CD14-positive monocyte (primary cell): Measurements from ENCODE around the gene GRAMD1A. TPM values are rescaled to one million over a fixed set of nuclear protein-coding genes. Genes with fewer than 3 reads are reported as not detected.

Experiments
- DNase-seq, 3 donors: peaks; one replicate each; pipeline ENCODE4 v3.0.0-alpha.2; 2011 to 2022
- H2AFZ ChIP-seq: 2 replicates; pipeline ENCODE4 v1.6.0; 2012; ENCODE audit warnings: mild to moderate bottlenecking, low read depth, low read length, inconsistent platforms; ENCODE audit not compliant: insufficient read depth, poor library complexity, severe bottlenecking
- H3K27ac ChIP-seq, 2 donors: 1 replicate in 1 of 2; 2 replicates in 1 of 2; pipeline ENCODE4 v1.5.1; 2012 to 2013; ENCODE audit warnings: low read length in 2 of 2, control low read depth in 1 of 2, inconsistent platforms in 1 of 2, low read depth in 1 of 2, mild to moderate bottlenecking in 1 of 2
- H3K27me3 ChIP-seq, 2 donors: one replicate each; pipeline versions ENCODE4 v1.6.0 to v1.6.1; 2011 to 2013; ENCODE audit warnings: low read length in 2 of 2; ENCODE audit not compliant: control insufficient read depth in 2 of 2, insufficient read depth in 2 of 2
- H3K36me3 ChIP-seq, 2 donors: replicated peaks in 1 of 2; 1 replicate in 1 of 2; 2 replicates in 1 of 2; pipeline versions ENCODE4 v1.5.1 to v1.6.1; 2012 to 2013; ENCODE audit warnings: low read length in 2 of 2, control low read depth in 1 of 2, inconsistent platforms in 1 of 2, mild to moderate bottlenecking in 1 of 2; ENCODE audit not compliant: insufficient read depth in 2 of 2, control insufficient read depth in 1 of 2
- H3K4me1 ChIP-seq, 2 donors: 1 replicate in 1 of 2; 2 replicates in 1 of 2; pipeline versions ENCODE4 v1.5.1 to v1.6.1; 2012 to 2013; ENCODE audit warnings: low read length in 2 of 2, control low read depth in 1 of 2, inconsistent platforms in 1 of 2, mild to moderate bottlenecking in 1 of 2, moderate library complexity in 1 of 2; ENCODE audit not compliant: insufficient read depth in 2 of 2, control insufficient read depth in 1 of 2
- H3K4me2 ChIP-seq: replicated peaks from 2 replicates; pipeline ENCODE3; 2012; ENCODE audit warnings: low read length, moderate library complexity, mild to moderate bottlenecking; ENCODE audit not compliant: poor library complexity, severe bottlenecking; ENCODE audit errors: extremely low read depth
- H3K4me3 ChIP-seq, 3 experiments: fragments of 200-600 bp in 1 of 3; sonication (generic) in 1 of 3; replicated peaks in 1 of 3; 1 replicate in 2 of 3; 2 replicates in 1 of 3; pipeline ENCODE4 v1.5.1; 2011 to 2013; ENCODE audit warnings: low read length in 3 of 3, mild to moderate bottlenecking in 3 of 3, control low read depth in 2 of 3, low read depth in 2 of 3, inconsistent platforms in 1 of 3, moderate library complexity in 1 of 3
- H3K79me2 ChIP-seq: 2 replicates; pipeline ENCODE4 v1.6.0; 2012; ENCODE audit warnings: mild to moderate bottlenecking, control low read depth, inconsistent platforms, low read length, moderate library complexity; ENCODE audit not compliant: insufficient read depth
- H3K9ac ChIP-seq: 2 replicates; pipeline ENCODE4 v1.6.0; 2017; ENCODE audit warnings: low read length, mild to moderate bottlenecking; ENCODE audit not compliant: insufficient read depth, poor library complexity, severe bottlenecking
- H3K9me3 ChIP-seq, 2 donors: replicated peaks in 1 of 2; 1 replicate in 1 of 2; 2 replicates in 1 of 2; pipeline versions ENCODE4 v1.5.1 to v1.6.1; 2012 to 2013; ENCODE audit warnings: low read length in 2 of 2, control low read depth in 1 of 2; ENCODE audit not compliant: control insufficient read depth in 1 of 2, insufficient read depth in 1 of 2
- H4K20me1 ChIP-seq: 2 replicates; pipeline ENCODE4 v1.6.0; 2012; ENCODE audit warnings: mild to moderate bottlenecking, low read length, control low read depth, moderate library complexity; ENCODE audit not compliant: insufficient read depth
- H3K27ac Mint-ChIP-seq, 7 donors: one replicate each; pipeline ENCODE4 v1.8.0; 2020; ENCODE audit warnings: mild to moderate bottlenecking in 7 of 7, mixed read lengths in 7 of 7, moderate library complexity in 6 of 7, inconsistent platforms in 2 of 7
- H3K27me3 Mint-ChIP-seq, 3 donors: one replicate each; pipeline ENCODE4 v1.8.0; 2021 to 2022; ENCODE audit warnings: low read depth in 3 of 3, mild to moderate bottlenecking in 3 of 3, mixed read lengths in 3 of 3, moderate library complexity in 3 of 3, inconsistent platforms in 1 of 3
- H3K36me3 Mint-ChIP-seq, 2 donors: one replicate each; pipeline ENCODE4 v1.8.0; 2020; ENCODE audit warnings: mixed read lengths in 2 of 2, inconsistent platforms in 1 of 2, mild to moderate bottlenecking in 1 of 2
- H3K4me1 Mint-ChIP-seq: one replicate; pipeline ENCODE4 v1.8.0; 2020; ENCODE audit warnings: mild to moderate bottlenecking, mixed read lengths
- H3K4me3 Mint-ChIP-seq, 2 donors: one replicate each; pipeline ENCODE4 v1.8.0; 2020; ENCODE audit warnings: mild to moderate bottlenecking in 2 of 2, mixed read lengths in 2 of 2, moderate library complexity in 1 of 2
- H3K9me3 Mint-ChIP-seq, 7 donors: one replicate each; pipeline ENCODE4 v1.8.0; 2020 to 2022; ENCODE audit warnings: mixed read lengths in 7 of 7, mild to moderate bottlenecking in 6 of 7, moderate library complexity in 6 of 7, inconsistent platforms in 2 of 7
- WGBS: methylation state at CpG from one replicate; pipeline ENCODE4 v1.1.5; 2013; ENCODE audit warnings: missing lambda C conversion rate; ENCODE audit not compliant: insufficient coverage; 5-methylcytosine and 5-hydroxymethylcytosine counted together
- intact Hi-C, 2 donors: fragments of 100-400 bp; cut with micrococcal nuclease; formaldehyde crosslinking; loops; one replicate each; pipeline versions ENCODE4 v1.15.0 to v1.15.1; 2023
- polyA minus RNA-seq: library from RNA; depleted of rRNA, polyadenylated mRNA; stranded (reverse); fragments of >200 nt; gene quantifications from 2 replicates; pipeline ENCODE4 v1.2.3, GENCODE V29; 2012
- polyA plus RNA-seq, 3 donors: library from polyadenylated mRNA; depleted of rRNA in 1 of 3; unstranded in 2 of 3; stranded (reverse) in 1 of 3; fragments of 300-500 nt in 2 of 3; fragments of >200 nt in 1 of 3; fragmentation: Illumina TruSeq in 2 of 3; gene quantifications; 1 replicate in 2 of 3; 2 replicates in 1 of 3; pipeline ENCODE4 v1.2.3, GENCODE V29; 2012 to 2021
- total RNA-seq, 12 experiments: library from RNA in 1 of 12; stranded (reverse) in 1 of 12; fragments of 120-200 nt in 1 of 12; gene quantifications; one replicate each; pipeline ENCODE4 v1.2.4 and lab custom pipeline; 2013 to 2026; ENCODE audit warnings: mixed read lengths in 6 of 12, inconsistent platforms in 1 of 12
- TF ChIP-seq, protein P1 (sequence below): fragments of 200-600 bp; IDR thresholded peaks from one replicate; pipeline ENCODE4 v1.8.0; 2022; ENCODE audit warnings: antibody characterized with exemption, mild to moderate bottlenecking

Gene GRAMD1A
- total RNA-seq (2013) = 20.7 TPM
- polyA plus RNA-seq = 10 to 100 TPM in 2 of 3 donors, 1 to 10 TPM in 1; 9.3 to 73.9 (median 15.1) TPM
- polyA minus RNA-seq = 21.2 and 27.0 TPM in 2 replicates
- 20.0 to 598 (median 49.0) reads per million in 11 experiments for total RNA-seq (lab: John Stamatoyannopoulos, UW)

GRCh38 chr19:34999498-35000337 lies at the start of gene GRAMD1A:
Gene GRAMD1A (plus strand): TSS chr19:35000323. CDS start chr19:35000479, 156 bp downstream.
- 0% methylated on average over 13 of the region's 45 CpGs for WGBS
- peaks cover 17% of the 10 kb centered on the region for H4K20me1 ChIP-seq
- H3K4me1 ChIP-seq = peaks cover 74 to 75% of the 10 kb centered on the region in 2 donors
- Mint-ChIP-seq H3K9me3 (peaks cover 0 to 10% (median under 1%) of the 10 kb centered on the region in 7 donors), H3K4me3 (peak within 1 kb of the TSS; percentile 93 to 98), H3K27me3 (peaks cover 0 to 7% (median 1%) of the 10 kb centered on the region in 3 donors), H3K4me1 (peaks cover 70% of the 10 kb centered on the region), H3K36me3 (peaks cover 7 to 17% of the 10 kb centered on the region in 2 donors), H3K27ac (peak within 1 kb of the TSS; percentile 92 to 98 (median 96))
- H3K9ac ChIP-seq = peak within 1 kb of the TSS; percentile 77
- peak within 1 kb of the TSS; percentile 69 for H2AFZ ChIP-seq
- DNase-seq = peak; percentile 67 to 90 (median 80)
- H3K4me2 ChIP-seq = peak within 1 kb of the TSS; percentile 97
- TF ChIP-seq, protein P1, sequence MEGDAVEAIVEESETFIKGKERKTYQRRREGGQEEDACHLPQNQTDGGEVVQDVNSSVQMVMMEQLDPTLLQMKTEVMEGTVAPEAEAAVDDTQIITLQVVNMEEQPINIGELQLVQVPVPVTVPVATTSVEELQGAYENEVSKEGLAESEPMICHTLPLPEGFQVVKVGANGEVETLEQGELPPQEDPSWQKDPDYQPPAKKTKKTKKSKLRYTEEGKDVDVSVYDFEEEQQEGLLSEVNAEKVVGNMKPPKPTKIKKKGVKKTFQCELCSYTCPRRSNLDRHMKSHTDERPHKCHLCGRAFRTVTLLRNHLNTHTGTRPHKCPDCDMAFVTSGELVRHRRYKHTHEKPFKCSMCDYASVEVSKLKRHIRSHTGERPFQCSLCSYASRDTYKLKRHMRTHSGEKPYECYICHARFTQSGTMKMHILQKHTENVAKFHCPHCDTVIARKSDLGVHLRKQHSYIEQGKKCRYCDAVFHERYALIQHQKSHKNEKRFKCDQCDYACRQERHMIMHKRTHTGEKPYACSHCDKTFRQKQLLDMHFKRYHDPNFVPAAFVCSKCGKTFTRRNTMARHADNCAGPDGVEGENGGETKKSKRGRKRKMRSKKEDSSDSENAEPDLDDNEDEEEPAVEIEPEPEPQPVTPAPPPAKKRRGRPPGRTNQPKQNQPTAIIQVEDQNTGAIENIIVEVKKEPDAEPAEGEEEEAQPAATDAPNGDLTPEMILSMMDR = no peak
- no peaks in the 10 kb centered on the region for H3K27me3 ChIP-seq
- peak within 1 kb of the TSS; percentile 60 to 81 (median 77) for H3K4me3 ChIP-seq
- H3K27ac ChIP-seq = peak within 1 kb of the TSS; percentile 93 to 95
- intact Hi-C loops = no loop called here
- peaks cover 0 to 4% of the 10 kb centered on the region in 2 donors for H3K36me3 ChIP-seq
- peaks cover 50% of the 10 kb centered on the region for H3K79me2 ChIP-seq
- H3K9me3 ChIP-seq = peaks cover 0 to 6% of the 10 kb centered on the region in 2 donors

GRCh38 chr19:34953092-34953491 lies 47.0 kb upstream of the GRAMD1A start:
- intact Hi-C loops = no loop called here
- Mint-ChIP-seq H3K4me3 (no peak overlapping the region), H3K4me1 (no peaks in the 10 kb centered on the region), H3K36me3 (peaks cover 8 to 25% of the 10 kb centered on the region in 2 donors), H3K27ac (no peak overlapping the region), H3K27me3 (peaks cover 0 to 1% (median 1%) of the 10 kb centered on the region in 3 donors), H3K9me3 (peaks cover 39 to 83% (median 76%) of the 10 kb centered on the region in 7 donors)
- H3K4me3 ChIP-seq = no peak overlapping the region
- no peak overlapping the region for H3K4me2 ChIP-seq
- H3K79me2 ChIP-seq = no peaks in the 10 kb centered on the region
- H3K36me3 ChIP-seq = peaks cover 5 to 17% of the 10 kb centered on the region in 2 donors
- no peak overlapping the region for H3K9ac ChIP-seq
- H4K20me1 ChIP-seq = no peaks in the 10 kb centered on the region
- H3K27me3 ChIP-seq = no peaks in the 10 kb centered on the region
- H3K9me3 ChIP-seq = peaks cover 38 to 68% of the 10 kb centered on the region in 2 donors
- no peak overlapping the region for H2AFZ ChIP-seq
- TF ChIP-seq, protein P1 = no peak
- H3K27ac ChIP-seq = no peak overlapping the region
- DNase-seq = no peak
- H3K4me1 ChIP-seq = no peaks in the 10 kb centered on the region
